Stomach (tissue), 9 donors: ENCODE data around the gene SCNN1B. TPM values are rescaled to one million over a fixed set of nuclear protein-coding genes. Genes with fewer than 3 reads are reported as not detected.
A peak's percentile ranks its signal among the peaks of the same experiment; 100 is the strongest.

ENCODE experiments used
- DNase-seq, 2 donors: peaks; one replicate each; pipeline versions ENCODE4 v3.0.0 to v3.0.0-alpha.2; 2013 to 2019
- H3K27ac ChIP-seq, 5 donors: fragments of 200-600 bp in 4 of 5; sonication (generic) in 4 of 5; one replicate each; pipeline ENCODE4 v1.5.1; 2013 to 2019; ENCODE audit warnings: mild to moderate bottlenecking in 1 of 5, moderate library complexity in 1 of 5
- H3K27me3 ChIP-seq, 3 donors: fragments of 200-600 bp; sonication (generic); one replicate each; pipeline ENCODE4 v1.5.1; 2017 to 2019; ENCODE audit warnings: mixed run types in 1 of 3
- H3K36me3 ChIP-seq, 4 donors: fragments of 200-600 bp; sonication (generic); 1 replicate in 3 of 4; 2 replicates in 1 of 4; pipeline ENCODE4 v1.5.1; 2016 to 2019
- H3K4me1 ChIP-seq, 4 donors: fragments of 200-600 bp; sonication (generic); one replicate each; pipeline ENCODE4 v1.5.1; 2016 to 2019
- H3K4me3 ChIP-seq, 4 donors: fragments of 200-600 bp; sonication (generic) in 3 of 4; one replicate each; pipeline ENCODE4 v1.5.1; 2016 to 2019; ENCODE audit warnings: mild to moderate bottlenecking in 1 of 4
- H3K9me3 ChIP-seq, 4 donors: fragments of 200-600 bp; sonication (generic); one replicate each; pipeline ENCODE4 v1.5.1; 2016 to 2019
- CTCF ChIP-seq, 7 experiments: fragments of 450-650 bp in 4 of 7; fragments of 200-600 bp in 3 of 7; sonication (generic) in 3 of 7; IDR thresholded peaks; one replicate each; pipeline ENCODE4 v1.5.1; 2016 to 2019; ENCODE audit warnings: antibody characterized with exemption in 7 of 7, control low read depth in 2 of 7, mild to moderate bottlenecking in 1 of 7
- EP300 ChIP-seq: sonication (generic); formaldehyde crosslinking; IDR thresholded peaks from one replicate; pipeline ENCODE4 v1.6.1; 2017; ENCODE audit warnings: antibody characterized with exemption
- POLR2A ChIP-seq, 4 donors: fragments of 450-650 bp; IDR thresholded peaks; one replicate each; pipeline ENCODE4 v1.6.1; 2016; ENCODE audit warnings: antibody characterized with exemption in 4 of 4, control low read depth in 2 of 4, mild to moderate bottlenecking in 1 of 4, moderate library complexity in 1 of 4
- POLR2AphosphoS5 ChIP-seq, 3 donors: sonication (generic); formaldehyde crosslinking; IDR thresholded peaks; one replicate each; pipeline ENCODE4 v1.6.1; 2016; ENCODE audit warnings: antibody characterized with exemption in 3 of 3
- WGBS, 5 donors: extraction: QIAGEN DNeasy Blood & Tissue Kit in 3 of 5; methylation state at CpG; one replicate each; pipeline versions ENCODE4 v1.1.5 to v1.1.7; 2013 to 2018; 5-methylcytosine and 5-hydroxymethylcytosine counted together
- intact Hi-C: fragments of 100-400 bp; cut with DNase I; formaldehyde crosslinking; loops from one replicate; pipeline ENCODE4 v1.15.1; 2023; ENCODE audit warnings: low total_unique reads
- polyA plus RNA-seq, 3 donors: library from polyadenylated mRNA; stranded (reverse); fragments of 200-250 nt; gene quantifications; one replicate each; pipeline ENCODE4 v1.2.3, GENCODE V29; 2013
- total RNA-seq, 5 donors: library from RNA; depleted of rRNA; stranded (reverse); fragments of >200 nt; gene quantifications; one replicate each; pipeline versions ENCODE4 v1.1.0 to v1.2.3, GENCODE V29; 2014 to 2016
- donor health status: healthy with polysubstance abuse.
- donor health status: Bipolar disorder and iron deficiency.
- donor health status: healthy.

The SCNN1B gene
- total and polyA plus RNA-seq, 8 donors, result 4.1 to 97.3 (median 21.8) TPM

GRCh38 chr16:23416816-23417215 lies 114.7 kb downstream of the SCNN1B start:
- Histone ChIP-seq H3K36me3 (peaks cover 35 to 82% (median 80%) of the 10 kb centered on the region in 4 donors), H3K9me3 (no peaks in the 10 kb centered on the region), H3K27ac (no peak overlapping the region), H3K4me1 (no peaks in the 10 kb centered on the region), H3K4me3 (no peak overlapping the region), H3K27me3 (no peaks in the 10 kb centered on the region)
- 80 to 93% (median 85%) methylated on average over 7 of the region's 7 CpGs for WGBS, 5 donors
- TF ChIP-seq CTCF (IDR thresholded peaks at IDR 0.05), result no peak
- TF ChIP-seq POLR2A (IDR thresholded peaks at IDR 0.05), result no peak
- TF ChIP-seq POLR2AphosphoS5 (IDR thresholded peaks at IDR 0.05), result no peak
- no peak for TF ChIP-seq EP300
- intact Hi-C loops, result no loop called here
- no peak for DNase-seq

- H3K27ac ChIP-seq, result peak overlapping the region in 3 of 5 donors; percentile 42 to 54 (median 49)
- TF ChIP-seq POLR2AphosphoS5 (IDR thresholded peaks at IDR 0.05), result peak in 1 of 3 donors; percentile 29
- TF ChIP-seq EP300, result no peak
- no peak for TF ChIP-seq POLR2A (IDR thresholded peaks at IDR 0.05)
- TF ChIP-seq CTCF (IDR thresholded peaks at IDR 0.05), result no peak
- H3K9me3 ChIP-seq, result no peaks in the 10 kb centered on the region
- no peak overlapping the region for H3K4me3 ChIP-seq
- no peaks in the 10 kb centered on the region for H3K27me3 ChIP-seq
- 74 to 94% (median 82%) methylated on average over 5 of the region's 5 CpGs for WGBS, 5 donors
- peaks cover 16 to 57% (median 50%) of the 10 kb centered on the region in 4 donors for H3K36me3 ChIP-seq
- intact Hi-C loops, result no loop called here
- DNase-seq, result no peak
- H3K4me1 ChIP-seq, result peaks cover 14 to 21% (median 20%) of the 10 kb centered on the region in 4 donors
Observed at GRCh38 chr16:23420011-23420410, 117.9 kb downstream of the SCNN1B start.

- TF ChIP-seq EP300 (peak; percentile 70), POLR2AphosphoS5 (IDR thresholded peaks at IDR 0.05) (peak; percentile 88 to 97 (median 89)), POLR2A (IDR thresholded peaks at IDR 0.05) (no peak), CTCF (IDR thresholded peaks at IDR 0.05) (no peak)
- H3K9me3 ChIP-seq, result no peaks in the 10 kb centered on the region
- peak; percentile 81 to 83 for DNase-seq
- no peak overlapping the region for H3K4me3 ChIP-seq
- intact Hi-C loops, result no loop called here
- H3K27me3 ChIP-seq, result no peaks in the 10 kb centered on the region
- peak overlapping the region; percentile 85 to 92 (median 89) for H3K27ac ChIP-seq
- peaks cover 0 to 40% (median 28%) of the 10 kb centered on the region in 4 donors for H3K36me3 ChIP-seq
- 20 to 26% (median 25%) methylated on average over 11 of the region's 11 CpGs for WGBS, 5 donors
- peaks cover 14 to 24% (median 22%) of the 10 kb centered on the region in 4 donors for H3K4me1 ChIP-seq
Observed at GRCh38 chr16:23423496-23424049, 121.5 kb downstream of the SCNN1B start.

GRCh38 chr16:23424292-23424958 lies 122.3 kb downstream of the SCNN1B start:
- WGBS, 5 donors, result 60 to 70% (median 64%) methylated on average over 6 to 14 of the region's 14 CpGs
- DNase-seq, result peak in 1 of 2 donors; percentile 62
- Histone ChIP-seq H3K36me3 (peaks cover 0 to 40% (median 31%) of the 10 kb centered on the region in 4 donors), H3K9me3 (no peaks in the 10 kb centered on the region), H3K27me3 (no peaks in the 10 kb centered on the region), H3K4me3 (no peak overlapping the region), H3K27ac (peak overlapping the region; percentile 49 to 92 (median 89)), H3K4me1 (peaks cover 14 to 24% (median 22%) of the 10 kb centered on the region in 4 donors)
- TF ChIP-seq CTCF (IDR thresholded peaks at IDR 0.05), result no peak
- no peak for TF ChIP-seq EP300
- no peak for TF ChIP-seq POLR2AphosphoS5 (IDR thresholded peaks at IDR 0.05)
- TF ChIP-seq POLR2A (IDR thresholded peaks at IDR 0.05), result no peak
- intact Hi-C loops, result no loop called here
